Measurements from ENCODE around the gene ZNF343. TPM values are rescaled to one million over a fixed set of nuclear protein-coding genes. Genes with fewer than 3 reads are reported as not detected.

ZNF343 gene
- polyA plus RNA-seq, 1 donor from 2014 or later: 14.3 TPM

DNA sequence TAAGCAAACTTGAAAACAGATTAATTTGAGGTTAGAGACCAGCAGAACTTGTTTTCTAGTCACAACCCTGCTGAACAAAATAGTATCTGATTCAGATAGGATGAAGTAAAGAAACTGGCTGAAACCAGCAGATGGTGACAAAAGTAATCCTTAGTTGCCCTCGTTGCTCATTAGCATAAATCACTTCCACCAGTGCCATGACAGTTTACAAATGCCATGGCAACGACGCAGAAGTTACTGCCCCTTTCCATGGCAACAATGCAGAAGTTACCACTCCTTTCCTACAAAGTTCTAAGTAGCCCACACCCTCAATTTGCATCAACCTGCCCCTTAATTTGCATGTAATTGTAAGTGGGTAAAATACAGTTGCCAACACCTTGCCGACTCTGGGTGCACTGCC, 61.9 kb downstream of the ZNF343 start:
- Histone ChIP-seq H3F3A (ENCODE audit: insufficient read depth, low read length, poor library complexity, severe bottlenecking) (no peaks in the 10 kb centered on the region), H3K79me2 (replicated peaks; ENCODE audit: insufficient read depth, low read length) (no peaks in the 10 kb centered on the region), H2AFZ (ENCODE audit: low read depth, low read length) (no peak overlapping the region), H3K36me3 (ENCODE audit: insufficient read depth, low read length) (no peaks in the 10 kb centered on the region), H3K27me3 (ENCODE audit: insufficient read depth, low read depth, low read length) (no peaks in the 10 kb centered on the region), H3K4me2 (ENCODE audit: low read length) (no peak overlapping the region), H3K9ac (ENCODE audit: low read length) (no peak overlapping the region), H3K27ac (ENCODE audit: low read length) (no peak overlapping the region), H3K9me2 (ENCODE audit: insufficient read depth, low read length) (no peaks in the 10 kb centered on the region), H3K9me3 (ENCODE audit: low read length) (no peaks in the 10 kb centered on the region), H3K4me3 (ENCODE audit: low read length) (no peak overlapping the region), H4K20me1 (ENCODE audit: insufficient read depth) (no peaks in the 10 kb centered on the region)
- TF ChIP-seq POLR2AphosphoS5 (IDR thresholded peaks at IDR 0.05) (no peak), TAF1 (IDR thresholded peaks at IDR 0.05; ENCODE audit: low read depth) (no peak), SMC3 (conservative IDR thresholded peaks at IDR 0.05; ENCODE audit: poor library complexity) (no peak), EZH2 (IDR thresholded peaks at IDR 0.05; ENCODE audit: borderline replicate concordance, insufficient read depth, low read length, poor library complexity, severe bottlenecking) (no peak), EP300 (conservative IDR thresholded peaks at IDR 0.05; ENCODE audit: poor library complexity, severe bottlenecking) (no peak), MXI1 (conservative IDR thresholded peaks at IDR 0.05; ENCODE audit: poor library complexity, severe bottlenecking) (no peak)
- TF ChIP-seq, protein P1, sequence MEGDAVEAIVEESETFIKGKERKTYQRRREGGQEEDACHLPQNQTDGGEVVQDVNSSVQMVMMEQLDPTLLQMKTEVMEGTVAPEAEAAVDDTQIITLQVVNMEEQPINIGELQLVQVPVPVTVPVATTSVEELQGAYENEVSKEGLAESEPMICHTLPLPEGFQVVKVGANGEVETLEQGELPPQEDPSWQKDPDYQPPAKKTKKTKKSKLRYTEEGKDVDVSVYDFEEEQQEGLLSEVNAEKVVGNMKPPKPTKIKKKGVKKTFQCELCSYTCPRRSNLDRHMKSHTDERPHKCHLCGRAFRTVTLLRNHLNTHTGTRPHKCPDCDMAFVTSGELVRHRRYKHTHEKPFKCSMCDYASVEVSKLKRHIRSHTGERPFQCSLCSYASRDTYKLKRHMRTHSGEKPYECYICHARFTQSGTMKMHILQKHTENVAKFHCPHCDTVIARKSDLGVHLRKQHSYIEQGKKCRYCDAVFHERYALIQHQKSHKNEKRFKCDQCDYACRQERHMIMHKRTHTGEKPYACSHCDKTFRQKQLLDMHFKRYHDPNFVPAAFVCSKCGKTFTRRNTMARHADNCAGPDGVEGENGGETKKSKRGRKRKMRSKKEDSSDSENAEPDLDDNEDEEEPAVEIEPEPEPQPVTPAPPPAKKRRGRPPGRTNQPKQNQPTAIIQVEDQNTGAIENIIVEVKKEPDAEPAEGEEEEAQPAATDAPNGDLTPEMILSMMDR (IDR thresholded peaks at IDR 0.05; ENCODE audit: poor library complexity, severe bottlenecking): no peak

Small RNA genes within 50 kb of the gene (small RNA-seq; reads per million reads assigned to genes)
- 0 to 1.2 (median 0) reads per million in 3 experiments for gene RF00019

Other genes with a start within 250 kb of the ZNF343 start
- 0.10 and 0.24 TPM in 2 replicates for gene TGM3, start 212.9 kb downstream of the ZNF343 start, polyA plus RNA-seq
- not detected in 2 replicates for gene TGM6, start 128.0 kb downstream of the ZNF343 start, polyA plus RNA-seq
- 289 and 335 TPM in 2 replicates for gene SNRPB, start 38.1 kb downstream of the ZNF343 start, polyA plus RNA-seq
- gene TMC2, start 27.7 kb upstream of the ZNF343 start, polyA plus RNA-seq: 0.11 and 0.66 TPM in 2 replicates
- 184 and 188 TPM in 2 replicates for gene NOP56, start 143.7 kb upstream of the ZNF343 start, polyA plus RNA-seq
- 296 and 307 TPM in 2 replicates for gene IDH3B, start 155.3 kb upstream of the ZNF343 start, polyA plus RNA-seq
- gene EBF4, start 183.9 kb upstream of the ZNF343 start, polyA plus RNA-seq: 10.3 and 13.2 TPM in 2 replicates